ENCODE measurements around the gene CHMP2B.

CHMP2B gene, protein sequence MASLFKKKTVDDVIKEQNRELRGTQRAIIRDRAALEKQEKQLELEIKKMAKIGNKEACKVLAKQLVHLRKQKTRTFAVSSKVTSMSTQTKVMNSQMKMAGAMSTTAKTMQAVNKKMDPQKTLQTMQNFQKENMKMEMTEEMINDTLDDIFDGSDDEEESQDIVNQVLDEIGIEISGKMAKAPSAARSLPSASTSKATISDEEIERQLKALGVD

DNA sequence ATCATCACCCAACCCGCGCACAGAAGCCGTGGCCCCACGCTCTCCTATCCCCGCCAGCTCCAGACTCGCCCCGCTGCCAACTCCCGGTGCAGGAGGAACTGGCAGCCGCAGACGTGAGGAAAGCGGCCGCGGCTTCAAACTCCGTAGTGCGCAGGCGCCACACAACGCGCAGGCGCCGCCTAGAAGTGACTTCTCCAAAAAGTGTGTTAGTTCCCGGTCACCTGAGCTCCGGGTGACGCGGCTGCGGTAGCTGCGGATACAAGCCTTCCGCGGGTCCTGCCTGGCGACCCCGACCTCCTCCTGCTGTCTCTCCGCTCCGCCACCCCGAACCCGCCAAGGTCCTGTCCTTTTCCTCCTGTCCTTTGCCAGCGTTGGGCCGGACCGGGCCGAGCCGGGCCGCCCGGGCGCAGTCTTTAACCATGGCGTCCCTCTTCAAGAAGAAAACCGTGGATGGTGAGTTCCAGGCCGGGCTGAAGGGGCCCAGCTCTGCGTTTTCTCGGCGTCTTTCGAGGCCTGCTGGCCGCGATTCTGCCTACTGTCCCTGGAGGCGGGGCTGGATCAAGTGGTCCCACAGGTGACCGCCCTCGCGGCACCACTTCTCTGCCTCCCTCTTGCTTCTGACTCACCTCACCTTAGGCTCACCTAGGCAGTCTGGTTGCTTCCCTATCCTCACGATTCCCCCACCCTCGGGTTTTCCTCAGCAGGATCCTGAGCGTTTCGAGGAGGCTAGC lies at the start of gene CHMP2B:
TSS of gene CHMP2B (plus strand) at position 206 of the 731 bp plus-strand sequence. CDS start at position 420, 214 bp downstream.
- peak; percentile 92 for DNase-seq

DNA sequence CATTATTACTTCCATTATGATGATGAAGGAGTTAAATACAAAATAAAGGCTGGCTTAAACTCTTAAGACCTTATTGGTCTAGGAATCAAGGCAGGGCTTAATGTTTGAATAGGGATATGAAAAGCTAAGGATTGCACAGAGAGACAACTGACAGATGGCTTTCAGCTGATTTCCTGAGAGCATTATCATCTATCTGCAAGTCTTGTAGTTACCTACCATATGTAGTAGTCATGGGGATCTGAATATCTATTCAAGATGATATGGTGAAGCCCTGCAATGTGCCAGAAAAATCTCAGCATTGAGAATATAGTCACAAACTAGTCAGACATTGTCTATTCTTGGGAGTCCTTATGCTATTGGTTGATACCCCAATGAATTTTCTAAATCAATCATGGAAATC lies 47.5 kb upstream of the CHMP2B start:
- no peak for DNase-seq

DNA sequence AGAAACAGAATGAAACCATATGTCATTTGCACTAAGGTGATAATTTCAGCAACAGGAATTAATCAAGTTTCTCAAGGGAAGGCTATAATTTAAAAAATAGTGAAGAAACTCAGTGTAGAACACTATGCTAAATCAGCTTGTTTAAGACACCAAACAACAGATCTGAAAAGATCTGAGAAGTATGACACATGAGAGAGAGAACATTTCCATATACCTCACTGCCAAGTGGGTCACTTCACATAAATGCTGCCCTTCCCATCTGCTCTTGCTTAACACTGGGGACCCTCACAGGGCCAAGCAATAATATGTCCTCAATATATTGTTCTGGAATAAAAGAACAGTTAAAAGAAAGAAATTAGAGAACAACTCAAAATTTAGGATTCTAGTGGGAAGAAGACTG lies 45.6 kb upstream of the CHMP2B start:
- DNase-seq: no peak

DNA sequence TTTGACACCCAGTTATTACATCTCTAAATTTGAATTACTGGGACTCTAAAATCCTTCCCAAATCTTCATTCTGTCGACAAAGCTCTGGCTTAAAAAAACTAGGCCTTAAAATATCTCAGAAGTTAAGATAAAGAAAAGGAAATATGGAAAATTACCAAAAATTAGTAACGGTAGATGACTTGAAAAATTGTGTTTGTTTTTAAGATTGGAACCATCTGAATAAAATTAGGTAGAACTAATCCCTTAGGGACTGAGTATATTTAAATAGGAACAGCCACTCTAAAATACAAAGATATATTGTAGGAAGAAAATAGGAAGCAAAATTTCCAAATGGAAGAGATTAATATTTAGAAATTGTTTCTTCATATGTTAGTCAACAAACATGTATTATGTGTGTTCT lies 45.1 kb upstream of the CHMP2B start:
- no peak for DNase-seq

DNA sequence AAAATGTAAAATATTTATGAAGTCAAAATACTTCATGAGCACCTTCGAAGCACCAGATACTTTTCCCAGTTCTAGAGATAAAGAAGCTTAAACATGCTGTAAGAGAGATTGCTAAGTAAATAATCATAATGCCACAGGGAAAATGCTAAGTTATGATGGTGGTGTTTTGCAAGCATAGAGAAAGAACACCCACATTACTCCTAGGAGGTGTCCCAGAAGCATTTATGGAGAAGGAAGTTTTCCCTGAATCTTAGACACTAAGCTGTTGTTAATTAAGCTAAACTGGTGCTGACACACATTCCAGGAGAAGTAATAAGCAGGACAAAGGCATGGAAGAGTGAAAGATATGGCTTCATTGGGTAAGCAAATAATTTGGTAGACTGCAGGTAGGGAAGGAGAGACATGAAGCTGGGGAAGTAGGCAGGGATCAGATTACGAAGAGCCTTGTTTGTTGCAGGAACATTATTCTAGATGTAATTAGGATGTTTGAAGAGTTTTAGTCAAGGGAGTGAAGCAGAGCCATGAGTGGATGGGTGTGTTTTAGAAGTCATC lies 40.4 kb upstream of the CHMP2B start:
- DNase-seq: no peak

DNA sequence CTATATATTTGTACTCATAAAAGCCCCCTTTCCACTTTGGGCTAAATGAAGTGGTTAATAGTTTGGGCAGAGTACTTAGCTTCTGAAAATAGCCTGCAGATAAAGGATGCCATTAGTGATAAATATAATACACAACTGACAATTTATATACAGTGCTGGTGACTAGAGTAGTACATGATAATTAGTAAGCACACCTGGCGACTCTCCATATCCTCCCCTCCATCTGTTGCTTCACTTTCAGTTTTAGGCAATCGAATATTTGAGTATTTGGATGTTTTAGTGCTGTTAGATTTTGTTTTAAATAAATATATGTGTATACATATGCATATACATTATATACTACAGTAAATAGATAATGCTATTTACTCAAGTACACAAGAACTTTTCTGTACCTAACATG lies 35.9 kb upstream of the CHMP2B start:
- no peak for DNase-seq

DNA sequence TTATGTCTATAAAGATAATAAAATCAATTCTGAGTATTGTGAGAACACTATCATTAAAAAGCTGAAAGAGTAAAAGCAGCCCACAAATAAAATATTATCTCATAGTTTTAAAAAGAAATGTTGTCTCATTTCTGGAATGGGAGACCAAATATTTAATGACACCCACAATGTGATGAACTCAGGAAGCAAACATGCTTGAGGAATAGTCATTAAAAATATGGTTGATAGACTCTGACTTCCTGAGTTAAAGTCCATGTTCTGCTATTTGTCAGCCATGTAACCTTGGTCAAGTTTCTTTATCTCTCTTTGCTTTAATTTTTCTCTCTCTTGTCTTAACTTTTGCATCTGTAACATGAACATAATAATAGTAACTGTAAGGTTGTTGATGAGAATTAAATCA lies 35.5 kb upstream of the CHMP2B start:
- DNase-seq: no peak

DNA sequence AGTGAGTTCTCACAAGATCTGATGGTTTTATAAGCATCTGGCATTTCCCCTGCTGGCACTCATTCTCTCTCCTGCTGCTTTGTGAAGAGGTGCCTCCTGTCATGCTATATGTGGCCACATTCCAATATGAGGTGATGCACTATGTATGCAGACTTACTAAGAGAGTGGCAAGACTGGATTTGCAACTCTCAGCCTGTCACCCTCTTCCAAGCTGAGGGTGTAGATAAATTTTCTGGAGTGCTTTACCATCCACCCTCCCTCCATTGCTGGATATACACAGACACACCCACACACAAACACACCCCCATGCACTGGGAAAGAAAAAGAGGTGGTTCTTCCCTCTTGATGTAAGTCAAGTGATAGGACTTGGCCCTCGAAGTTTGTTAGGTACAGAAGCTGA lies 30.2 kb upstream of the CHMP2B start:
- DNase-seq: no peak

DNA sequence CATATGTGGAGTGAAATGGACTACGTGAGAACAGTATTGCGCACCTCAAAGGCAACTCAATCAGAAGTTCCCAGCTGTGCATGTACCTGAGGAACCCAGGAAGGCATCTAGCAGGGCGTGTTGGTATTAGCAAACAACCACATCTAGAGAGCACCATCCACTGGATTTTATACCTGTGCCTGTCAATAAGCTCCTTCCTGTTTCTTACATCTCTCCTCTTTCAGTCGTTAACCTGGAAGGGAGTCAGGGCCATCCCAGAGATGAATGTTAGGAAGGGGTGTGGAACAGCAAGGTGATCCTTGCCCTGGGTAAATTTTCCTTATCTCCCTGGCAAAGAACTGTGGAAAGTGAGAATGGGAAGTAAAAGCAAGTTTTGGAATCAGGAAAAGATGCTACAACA lies 29.6 kb upstream of the CHMP2B start:
- no peak for DNase-seq

DNA sequence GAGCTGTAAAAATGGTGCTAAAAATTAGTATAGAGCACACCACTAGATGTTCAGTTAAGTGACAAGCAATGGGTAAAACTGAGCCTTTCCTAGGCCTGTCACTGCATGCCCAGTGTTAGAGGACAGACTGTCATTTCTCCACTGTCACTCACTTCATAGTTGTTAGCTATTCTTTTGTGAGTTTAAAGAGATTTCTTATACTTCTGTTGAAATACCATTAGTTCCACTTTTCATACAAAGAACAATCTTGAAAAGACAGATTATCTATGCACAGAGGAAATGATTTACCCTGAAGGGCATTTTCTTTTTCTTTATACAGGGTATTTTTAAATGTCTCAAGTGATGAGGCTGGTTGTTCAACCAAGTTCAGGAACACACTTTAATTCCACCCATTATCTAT lies 28.3 kb upstream of the CHMP2B start:
- no peak for DNase-seq

DNA sequence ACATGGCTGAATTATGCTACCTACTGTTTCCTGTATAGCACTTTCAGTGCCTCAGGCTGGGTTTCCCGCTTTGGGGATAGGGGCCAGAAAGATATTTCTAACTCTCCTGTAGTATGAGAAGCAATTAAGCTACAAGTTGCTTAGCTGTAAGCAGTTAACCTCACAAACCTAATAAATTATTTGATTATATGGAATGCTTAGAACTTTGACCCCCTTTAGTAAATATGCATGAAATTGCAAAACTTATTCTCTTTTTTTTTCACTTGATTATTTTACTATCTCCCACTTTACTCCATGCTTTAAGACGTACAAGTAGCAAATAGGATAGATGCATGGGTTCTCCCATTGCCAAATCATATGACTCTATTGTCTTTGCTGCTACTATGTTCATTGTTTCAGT lies 27.5 kb upstream of the CHMP2B start:
- DNase-seq: no peak

DNA sequence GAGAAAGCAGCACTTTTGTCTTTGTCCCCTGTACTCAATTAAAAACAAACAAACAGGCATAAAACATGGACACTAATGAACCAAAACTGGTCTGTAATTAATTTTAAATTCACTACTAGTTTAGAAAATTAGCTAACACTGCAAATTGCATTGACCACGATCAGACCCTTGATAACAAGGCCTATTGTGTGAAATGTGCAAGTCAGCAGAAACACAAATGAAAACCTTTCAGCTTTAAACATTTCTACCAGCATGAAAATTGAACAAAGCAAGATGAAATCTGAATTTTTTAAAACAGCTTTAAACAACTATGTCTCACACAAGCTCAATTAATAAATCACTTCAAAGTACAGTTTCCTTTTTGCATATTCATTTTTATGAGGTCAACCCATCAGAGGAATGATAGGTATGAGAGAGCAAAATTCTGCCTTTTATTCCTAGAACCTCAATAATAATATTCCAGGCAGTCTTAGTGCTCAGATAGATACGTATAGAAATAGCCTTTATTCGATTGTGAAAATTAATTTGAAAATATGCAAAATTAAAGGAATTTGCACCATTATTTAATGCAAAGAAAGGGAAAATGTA lies 27.0 kb upstream of the CHMP2B start:
- DNase-seq: no peak

DNA sequence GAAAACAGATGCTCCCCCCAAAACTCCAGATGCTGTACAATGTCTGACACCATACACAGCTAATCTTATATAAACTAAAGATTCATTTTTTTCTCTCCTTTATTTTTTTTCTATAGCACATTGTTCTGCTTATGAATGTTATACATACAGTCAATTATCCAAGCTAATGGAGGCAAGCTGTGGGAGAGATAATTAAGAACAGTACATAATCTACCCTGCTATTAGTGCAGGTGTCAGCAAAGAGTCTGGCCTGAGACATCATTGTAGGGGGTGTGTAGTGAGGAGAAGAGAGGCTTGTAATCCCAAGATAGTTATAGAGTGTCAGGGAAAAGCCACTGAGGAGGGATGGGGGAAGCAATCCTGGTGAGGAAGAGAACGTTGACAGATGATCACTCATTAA lies 25.4 kb upstream of the CHMP2B start:
- no peak for DNase-seq

DNA sequence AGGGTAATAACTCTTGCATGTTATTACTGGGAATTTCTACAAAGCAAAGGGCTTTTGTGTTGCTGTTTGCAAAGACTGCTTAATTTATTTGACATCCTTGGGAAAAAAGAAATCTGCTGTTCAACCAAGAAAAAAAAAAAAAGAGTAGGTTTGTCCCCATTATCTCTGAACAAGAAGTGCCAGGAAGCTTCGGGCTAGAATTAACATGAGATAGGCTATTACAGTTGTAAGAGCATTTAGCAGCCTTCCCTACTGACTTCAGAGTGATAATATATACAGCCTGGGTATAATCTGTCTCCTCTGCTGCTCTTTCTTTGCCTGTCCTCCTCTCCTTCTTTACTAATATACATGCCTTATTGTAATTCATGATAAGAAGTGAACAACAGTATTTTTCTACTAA lies 23.3 kb upstream of the CHMP2B start:
- DNase-seq: no peak

DNA sequence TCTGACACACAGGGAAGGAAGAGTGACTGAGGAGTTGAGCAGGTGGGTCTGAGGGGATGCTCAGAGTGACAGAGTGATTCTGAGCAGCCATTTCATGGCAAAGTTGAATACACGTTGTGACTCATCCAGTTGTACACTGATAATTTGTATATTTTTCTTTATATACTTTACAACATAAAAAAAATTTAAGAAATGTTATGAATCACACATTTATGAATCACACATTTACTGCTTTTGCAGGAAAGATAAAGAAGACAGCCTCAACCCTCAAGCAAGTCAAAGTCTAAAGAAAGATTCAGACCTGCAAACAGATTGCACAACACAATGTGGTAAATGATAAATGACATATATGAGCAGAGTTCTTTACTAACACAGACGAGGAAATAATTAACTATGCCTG lies 21.0 kb upstream of the CHMP2B start:
- no peak for DNase-seq

DNA sequence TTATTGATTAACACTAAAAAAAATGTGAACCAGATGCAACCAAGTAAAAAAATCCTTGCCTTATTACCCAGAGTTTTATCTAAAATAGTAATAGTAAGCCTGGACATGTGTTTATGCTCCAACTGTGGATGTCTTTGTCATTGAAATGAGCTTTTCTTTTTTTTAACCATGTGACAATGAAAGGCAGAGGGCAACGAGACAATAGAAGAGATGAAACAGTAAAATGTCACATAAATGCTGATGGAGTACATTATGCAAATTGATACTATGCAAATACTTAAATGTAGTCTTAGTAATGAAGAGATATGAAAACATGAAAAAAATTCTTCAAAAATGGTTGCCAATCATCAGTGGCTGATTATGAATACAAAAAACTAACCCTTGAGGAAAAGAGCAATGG lies 20.5 kb upstream of the CHMP2B start:
- DNase-seq: no peak

DNA sequence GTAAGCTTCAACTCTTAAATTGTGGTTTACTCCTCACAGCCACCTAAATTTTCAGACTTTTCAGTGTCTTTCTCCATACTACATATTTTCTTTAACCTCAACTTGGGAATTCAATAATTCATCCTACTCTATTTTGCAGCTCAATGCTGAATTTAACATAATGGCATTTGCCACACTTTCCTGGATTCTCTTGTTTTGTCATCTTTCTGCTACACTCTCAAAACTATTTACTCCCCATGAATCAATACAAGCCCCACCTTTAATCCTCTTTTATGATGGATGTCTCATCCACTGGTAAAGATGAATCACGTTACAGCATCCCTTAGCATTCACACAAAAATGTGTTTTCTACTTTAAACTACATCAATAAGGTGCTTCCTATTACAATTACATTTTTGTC lies 19.6 kb upstream of the CHMP2B start:
- no peak for DNase-seq

DNA sequence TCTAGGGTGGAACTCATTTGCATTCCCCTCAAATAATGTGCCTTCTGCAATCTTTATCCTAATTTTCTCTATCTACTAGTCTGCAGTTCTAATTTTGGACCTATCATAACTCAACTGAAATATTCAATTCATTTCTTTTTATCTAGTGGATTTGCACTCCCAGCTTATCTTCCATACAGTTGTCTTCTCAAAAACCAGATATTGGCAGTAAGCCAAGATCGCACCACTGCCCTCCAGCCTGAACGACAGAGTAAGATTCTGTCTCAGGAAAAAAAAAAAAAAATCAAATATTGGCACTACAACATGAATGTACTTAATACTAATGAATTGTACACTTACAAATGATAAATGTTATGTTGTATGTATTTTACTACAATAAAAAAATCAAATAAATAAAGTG lies 18.0 kb upstream of the CHMP2B start:
- DNase-seq: no peak

DNA sequence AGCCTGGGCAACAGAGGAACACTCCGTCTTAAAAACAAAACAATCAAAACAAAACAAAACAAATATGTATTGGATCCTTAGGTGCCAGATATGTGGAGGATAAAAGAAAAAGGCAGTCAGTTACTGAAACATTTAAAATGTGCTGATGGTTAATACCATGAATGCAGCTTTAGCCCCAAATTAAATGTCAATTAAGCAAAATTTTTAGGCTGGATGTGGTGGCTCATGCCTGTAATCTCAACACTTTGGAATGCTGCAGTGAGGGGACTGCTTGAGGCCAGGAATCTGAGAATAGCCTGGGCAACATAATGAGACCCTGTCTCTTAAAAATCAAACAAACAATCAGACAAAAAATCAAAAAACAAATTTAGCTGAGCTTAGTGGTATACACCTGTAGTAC lies 8.5 kb upstream of the CHMP2B start:
- no peak for DNase-seq

DNA sequence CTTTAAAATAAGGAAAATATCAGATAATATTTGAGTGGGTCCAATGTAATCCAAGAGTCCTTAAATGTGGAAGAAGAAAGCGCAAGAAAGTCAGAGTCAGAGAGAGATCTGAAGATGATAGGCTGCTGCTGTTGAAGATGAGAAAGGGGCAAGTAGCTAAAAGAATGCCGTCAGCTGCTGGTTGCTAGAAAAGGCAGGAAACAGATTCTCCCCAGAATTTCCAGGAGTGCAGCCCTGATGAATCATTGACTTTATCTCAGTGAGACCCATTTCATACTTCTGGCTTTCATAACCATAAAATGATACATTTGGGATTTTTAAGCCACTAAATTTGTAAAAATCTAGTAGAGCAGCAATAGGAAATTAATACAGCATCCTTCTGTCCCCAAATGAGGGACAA lies 7.5 kb upstream of the CHMP2B start:
- no peak for DNase-seq

DNA sequence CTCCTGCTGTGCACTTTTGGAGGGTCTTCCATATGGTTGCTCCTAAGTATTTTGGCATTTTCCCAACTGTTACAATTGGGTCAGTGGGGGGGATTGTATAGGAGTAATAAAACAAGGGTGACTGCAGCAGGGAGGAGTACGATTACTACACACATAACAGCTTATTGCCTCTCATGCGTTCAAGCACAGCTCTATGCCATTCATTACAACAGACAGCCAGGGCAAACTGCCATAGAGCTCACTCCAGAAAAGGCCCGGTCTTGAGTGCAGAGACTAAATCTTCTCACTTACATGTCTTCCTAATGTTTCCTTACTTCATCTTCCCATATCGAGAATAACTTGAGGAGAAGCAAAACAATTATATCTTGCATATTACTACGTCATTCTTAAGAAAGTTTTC lies 1.4 kb upstream of the CHMP2B start:
- no peak for DNase-seq

DNA sequence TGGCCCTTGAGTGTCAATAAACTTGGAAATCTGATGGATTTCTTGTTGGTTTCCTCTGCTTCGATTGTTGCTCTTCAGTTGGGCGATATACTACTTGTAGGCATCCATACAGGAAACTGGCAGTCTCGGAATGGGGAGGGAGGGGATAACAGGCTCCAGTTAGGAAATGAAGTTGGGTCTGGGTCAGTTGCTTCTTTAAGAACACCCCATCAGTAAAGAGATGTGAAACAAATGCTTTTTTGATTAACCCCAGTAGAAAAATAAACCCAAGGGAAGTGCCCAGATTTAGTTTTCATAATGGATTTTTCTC lies 681 bp downstream of the CHMP2B start:
- no peak for DNase-seq

DNA sequence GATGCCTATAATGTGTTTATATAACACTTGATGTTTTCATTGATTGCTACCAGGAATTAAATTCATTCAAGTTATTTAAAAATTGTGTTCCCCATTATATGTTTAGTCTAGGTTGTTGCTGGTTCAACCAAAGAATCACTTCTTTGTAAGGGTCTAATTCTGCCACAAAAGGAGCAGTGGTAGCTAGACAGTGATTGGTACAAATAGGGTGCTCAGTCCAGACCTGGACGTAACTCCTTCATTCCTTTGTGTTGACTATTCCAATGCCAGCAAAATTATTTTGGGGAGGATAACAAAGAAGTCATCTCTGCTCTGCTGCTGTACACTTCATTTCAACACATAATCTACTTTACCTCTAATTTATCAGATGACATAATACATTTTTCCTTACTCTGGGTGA lies 1.2 kb downstream of the CHMP2B start:
- no peak for DNase-seq

DNA sequence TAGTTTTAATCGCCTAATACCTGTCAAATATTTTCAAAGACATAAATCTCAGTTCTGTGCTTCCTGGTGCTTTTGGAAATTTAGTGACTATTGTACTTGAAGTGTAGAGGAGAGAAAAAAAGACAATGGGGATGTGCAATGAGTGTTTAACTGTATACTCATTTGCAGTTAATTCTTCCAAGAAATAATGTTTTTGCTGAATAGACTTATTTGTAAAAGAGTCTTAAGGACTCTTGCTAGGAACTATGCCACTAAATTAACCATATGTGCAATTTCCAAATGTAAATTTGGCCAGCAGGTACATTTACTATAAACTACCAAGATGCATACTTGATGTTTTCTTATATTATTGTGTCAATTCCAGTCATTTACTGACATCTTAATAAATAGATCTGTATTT lies 2.0 kb downstream of the CHMP2B start:
- DNase-seq: no peak

DNA sequence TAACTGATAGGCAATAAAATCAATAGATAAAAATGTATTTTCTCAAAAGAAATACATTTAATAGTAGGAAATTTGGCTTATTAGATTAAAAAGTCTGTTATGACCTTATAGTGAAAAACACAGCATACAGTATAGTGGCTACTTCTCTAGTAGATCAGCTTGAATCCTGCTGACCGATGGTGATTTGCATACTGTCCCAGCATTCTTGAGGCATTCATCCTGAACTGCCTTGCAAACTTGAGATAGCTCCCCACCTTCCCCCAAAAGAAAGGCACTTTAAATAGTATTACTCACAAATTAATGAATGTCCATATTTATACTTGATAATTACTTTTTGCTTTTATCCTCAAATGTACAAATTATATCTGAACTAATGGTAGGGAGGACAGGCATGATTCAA lies 6.7 kb downstream of the CHMP2B start:
- no peak for DNase-seq

All from DMS153 (cell line).